NCI-H748 (cell line): ENCODE measurements around the gene MOGAT2.

Experiments used
- DNase-seq: peaks from one replicate; lab custom pipeline; 2025; ENCODE audit not compliant: unreplicated experiment; lab: John Stamatoyannopoulos, UW

The MOGAT2 gene

DNA sequence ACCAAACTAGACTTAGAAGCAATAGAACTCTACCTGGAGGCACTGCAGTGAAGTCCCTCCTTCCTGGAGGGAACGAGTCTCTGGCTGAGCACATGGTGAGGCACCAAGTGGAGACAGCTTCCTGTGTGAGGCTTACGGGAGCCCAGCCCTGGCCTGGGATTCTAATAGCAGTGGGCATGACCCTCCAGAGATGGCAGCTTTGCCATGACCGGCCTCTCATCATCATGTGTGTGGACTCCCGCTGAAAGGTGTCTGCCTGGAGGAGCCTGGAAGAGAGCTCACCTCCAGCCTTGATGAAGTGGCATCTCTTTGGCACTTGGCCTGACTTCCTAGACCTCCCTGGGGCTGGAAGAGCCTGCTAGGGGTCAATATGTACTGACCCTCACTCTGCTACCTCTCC, 58.9 kb downstream of the MOGAT2 start:
- DNase-seq: no peak

GRCh38 chr11:75777461-75778110, 59.9 kb downstream of the MOGAT2 start:
- DNase-seq: no peak

DNA sequence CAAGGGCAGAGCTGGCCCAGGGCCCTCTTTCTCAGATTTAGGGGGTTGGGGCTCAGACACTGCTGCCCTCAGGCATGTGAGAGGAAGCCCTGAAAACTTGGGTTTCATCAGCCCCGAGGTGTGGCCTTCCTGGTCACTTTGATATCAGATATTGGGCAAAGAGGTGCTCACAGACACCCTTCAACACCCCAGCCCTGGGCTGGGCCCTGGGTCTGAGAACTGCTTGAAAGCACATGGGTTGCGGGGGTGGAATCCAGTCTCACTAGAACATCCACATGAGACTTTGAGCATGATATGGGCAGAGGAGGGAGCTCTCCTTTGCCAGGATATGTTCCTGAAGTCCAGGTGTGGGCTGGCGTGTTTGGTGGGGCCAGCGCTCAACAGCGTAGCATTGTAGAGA, 61.3 kb downstream of the MOGAT2 start:
- no peak for DNase-seq

DNA sequence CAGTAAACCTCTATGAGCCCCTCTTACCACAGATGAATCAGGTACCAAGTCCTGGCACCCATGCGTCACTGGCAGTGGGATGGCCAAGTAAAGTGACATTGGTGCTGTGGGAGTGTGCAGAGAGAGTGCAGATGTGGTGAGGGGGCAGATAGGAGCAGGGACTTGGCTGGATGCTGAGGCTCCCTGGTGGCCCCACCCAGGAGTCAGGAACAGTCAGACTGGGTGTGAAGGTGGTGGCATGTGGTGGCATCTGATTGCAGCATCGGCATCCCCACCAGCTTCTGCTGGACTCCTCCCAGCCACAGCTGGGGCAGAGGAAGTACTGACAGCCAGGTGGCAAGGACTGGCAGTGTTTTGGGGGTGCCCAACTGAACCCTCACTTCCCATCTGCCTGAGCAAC, 62.3 kb downstream of the MOGAT2 start:
- DNase-seq: no peak

- no peak for DNase-seq
Observed at GRCh38 chr11:75780888-75781287, 63.2 kb downstream of the MOGAT2 start.

GRCh38 chr11:75781296-75781695, 63.7 kb downstream of the MOGAT2 start:
- no peak for DNase-seq

DNA sequence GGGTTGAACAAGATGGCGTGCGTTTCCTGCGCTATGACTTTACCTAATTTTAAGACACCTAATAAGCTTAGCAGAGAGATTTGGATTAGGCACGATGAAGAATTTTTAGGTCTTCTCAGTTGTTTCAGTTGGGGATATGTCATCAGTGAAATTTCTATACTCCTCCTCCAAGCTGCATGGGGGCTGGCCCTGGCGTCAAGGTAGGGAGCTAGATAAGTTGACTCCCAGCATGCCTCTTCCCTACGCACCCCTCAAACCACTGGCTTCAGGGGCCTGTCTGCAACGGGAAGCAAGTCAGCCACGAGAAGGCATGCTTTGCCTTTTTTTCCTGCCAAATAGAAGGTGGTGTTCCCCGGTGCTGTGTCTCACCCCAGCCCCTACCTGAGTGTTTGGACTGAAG, 64.2 kb downstream of the MOGAT2 start:
- DNase-seq: no peak
